WTC11 (cell line): ENCODE results near the gene CREBBP.

Experiments used
- CBFB ChIP-seq: sonication (generic); formaldehyde crosslinking; IDR thresholded peaks from 2 replicates; pipeline ENCODE4 v1.8.1; 2022; ENCODE audit warnings: mild to moderate bottlenecking, low read depth, missing genetic modification reagents
- CREM ChIP-seq: sonication (generic); formaldehyde crosslinking; IDR thresholded peaks from 2 replicates; pipeline ENCODE4 v1.8.1; 2022; ENCODE audit warnings: mild to moderate bottlenecking, missing genetic modification reagents, moderate library complexity
- ETV6 ChIP-seq: sonication (generic); formaldehyde crosslinking; IDR thresholded peaks from 2 replicates; pipeline ENCODE4 v1.8.1; 2022; ENCODE audit warnings: mild to moderate bottlenecking, missing genetic modification reagents
- FOXK1 ChIP-seq: sonication (generic); formaldehyde crosslinking; IDR thresholded peaks from 2 replicates; pipeline ENCODE4 v1.8.0; 2022; ENCODE audit warnings: mild to moderate bottlenecking, moderate library complexity, missing genetic modification reagents
- IRF2 ChIP-seq: sonication (generic); formaldehyde crosslinking; IDR thresholded peaks from 2 replicates; pipeline ENCODE4 v1.8.0; 2022; ENCODE audit warnings: low read depth, missing genetic modification reagents, borderline replicate concordance
- KAT7 ChIP-seq: sonication (generic); formaldehyde crosslinking; IDR thresholded peaks from 2 replicates; pipeline ENCODE4 v1.8.1; 2023; ENCODE audit warnings: missing genetic modification reagents, mild to moderate bottlenecking, borderline replicate concordance
- NR1H2 ChIP-seq: sonication (generic); formaldehyde crosslinking; IDR thresholded peaks from 2 replicates; pipeline ENCODE4 v1.9.0; 2021; ENCODE audit warnings: mild to moderate bottlenecking, moderate library complexity, missing genetic modification reagents
- SP1 ChIP-seq: sonication (generic); formaldehyde crosslinking; conservative IDR thresholded peaks from 2 replicates; pipeline ENCODE4 v1.8.1; 2022; ENCODE audit warnings: missing genetic modification reagents
- ZNF671 ChIP-seq: fragments of 250-450 bp; sonication (Bioruptor Pico); IDR thresholded peaks from 2 replicates; pipeline ENCODE4 v1.8.0; 2021; ENCODE audit warnings: mild to moderate bottlenecking
- TF ChIP-seq, protein P1 (sequence below): fragments of 200-600 bp; IDR thresholded peaks from 2 replicates; pipeline ENCODE4 v1.8.0; 2022; ENCODE audit warnings: antibody characterized with exemption
- TF ChIP-seq, protein P2 (sequence below): fragments of 250-450 bp; sonication (Bioruptor Pico); IDR thresholded peaks from 2 replicates; pipeline ENCODE4 v1.8.0; 2021; ENCODE audit warnings: mild to moderate bottlenecking
- TF ChIP-seq, protein P3 (sequence below): sonication (generic); formaldehyde crosslinking; conservative IDR thresholded peaks from 2 replicates; pipeline ENCODE4 v1.8.1; 2022; ENCODE audit warnings: mild to moderate bottlenecking, missing genetic modification reagents

DNA sequence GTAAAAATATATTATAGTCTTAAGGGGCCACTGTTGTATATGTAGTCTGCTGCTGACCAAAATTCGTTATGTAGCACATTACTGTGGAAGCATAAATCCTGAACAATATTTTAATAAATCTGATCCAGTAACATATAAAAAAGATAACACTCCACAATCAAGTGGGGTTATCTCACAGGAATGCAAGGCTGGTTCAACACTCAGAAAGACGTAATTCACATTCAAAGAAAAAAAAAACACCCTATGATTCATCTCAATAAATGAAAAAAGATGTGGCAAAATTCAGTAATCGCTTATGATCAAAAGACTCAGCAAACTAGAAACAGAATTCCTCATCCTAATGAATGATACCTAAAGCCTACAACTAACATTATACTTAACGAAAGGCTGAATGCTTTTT is 47.8 kb downstream of the CREBBP start:
- TF ChIP-seq, protein P1, sequence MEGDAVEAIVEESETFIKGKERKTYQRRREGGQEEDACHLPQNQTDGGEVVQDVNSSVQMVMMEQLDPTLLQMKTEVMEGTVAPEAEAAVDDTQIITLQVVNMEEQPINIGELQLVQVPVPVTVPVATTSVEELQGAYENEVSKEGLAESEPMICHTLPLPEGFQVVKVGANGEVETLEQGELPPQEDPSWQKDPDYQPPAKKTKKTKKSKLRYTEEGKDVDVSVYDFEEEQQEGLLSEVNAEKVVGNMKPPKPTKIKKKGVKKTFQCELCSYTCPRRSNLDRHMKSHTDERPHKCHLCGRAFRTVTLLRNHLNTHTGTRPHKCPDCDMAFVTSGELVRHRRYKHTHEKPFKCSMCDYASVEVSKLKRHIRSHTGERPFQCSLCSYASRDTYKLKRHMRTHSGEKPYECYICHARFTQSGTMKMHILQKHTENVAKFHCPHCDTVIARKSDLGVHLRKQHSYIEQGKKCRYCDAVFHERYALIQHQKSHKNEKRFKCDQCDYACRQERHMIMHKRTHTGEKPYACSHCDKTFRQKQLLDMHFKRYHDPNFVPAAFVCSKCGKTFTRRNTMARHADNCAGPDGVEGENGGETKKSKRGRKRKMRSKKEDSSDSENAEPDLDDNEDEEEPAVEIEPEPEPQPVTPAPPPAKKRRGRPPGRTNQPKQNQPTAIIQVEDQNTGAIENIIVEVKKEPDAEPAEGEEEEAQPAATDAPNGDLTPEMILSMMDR, result no peak
- TF ChIP-seq ETV6 (CRISPR knock-in tag) (no peak), CREM (no peak), NR1H2 (CRISPR knock-in tag) (no peak), FOXK1 (no peak), SP1 (CRISPR knock-in tag) (no peak), CBFB (CRISPR knock-in tag) (no peak), KAT7 (CRISPR knock-in tag) (no peak), IRF2 (CRISPR knock-in tag) (no peak), ZNF671 (CRISPR knock-in tag) (no peak)
- TF ChIP-seq, protein P2, sequence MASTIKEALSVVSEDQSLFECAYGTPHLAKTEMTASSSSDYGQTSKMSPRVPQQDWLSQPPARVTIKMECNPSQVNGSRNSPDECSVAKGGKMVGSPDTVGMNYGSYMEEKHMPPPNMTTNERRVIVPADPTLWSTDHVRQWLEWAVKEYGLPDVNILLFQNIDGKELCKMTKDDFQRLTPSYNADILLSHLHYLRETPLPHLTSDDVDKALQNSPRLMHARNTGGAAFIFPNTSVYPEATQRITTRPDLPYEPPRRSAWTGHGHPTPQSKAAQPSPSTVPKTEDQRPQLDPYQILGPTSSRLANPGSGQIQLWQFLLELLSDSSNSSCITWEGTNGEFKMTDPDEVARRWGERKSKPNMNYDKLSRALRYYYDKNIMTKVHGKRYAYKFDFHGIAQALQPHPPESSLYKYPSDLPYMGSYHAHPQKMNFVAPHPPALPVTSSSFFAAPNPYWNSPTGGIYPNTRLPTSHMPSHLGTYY, result no peak
- TF ChIP-seq, protein P3, sequence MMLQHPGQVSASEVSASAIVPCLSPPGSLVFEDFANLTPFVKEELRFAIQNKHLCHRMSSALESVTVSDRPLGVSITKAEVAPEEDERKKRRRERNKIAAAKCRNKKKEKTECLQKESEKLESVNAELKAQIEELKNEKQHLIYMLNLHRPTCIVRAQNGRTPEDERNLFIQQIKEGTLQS, result no peak
